ENCODE results near the gene PHACTR2. TPM values are rescaled to one million over a fixed set of nuclear protein-coding genes. Genes with fewer than 3 reads are reported as not detected.

PHACTR2 gene
- total and polyA plus RNA-seq, 9 donors = 19.5 to 66.5 (median 34.4) TPM

GRCh38 chr6:143673669-143674068 lies 4.1 kb upstream of the PHACTR2 start:
- DNase-seq = peak; percentile 93
- no peaks in the 10 kb centered on the region for H3K27me3 ChIP-seq (ENCODE audit: control insufficient read depth, insufficient read depth, low read length)
- H3K36me3 ChIP-seq (ENCODE audit: control insufficient read depth, insufficient read depth, low read length) = no peaks in the 10 kb centered on the region
- peak overlapping the region; percentile 98 for H3K27ac ChIP-seq (ENCODE audit: low read length)
- WGBS (ENCODE audit: insufficient coverage) = no CpG with 5 or more reads among the region's 4 CpGs
- no peak overlapping the region for H3K4me3 ChIP-seq (ENCODE audit: low read length)
- no peaks in the 10 kb centered on the region for H3K9me3 ChIP-seq (replicated peaks; ENCODE audit: control insufficient read depth, low read depth, low read length)
- H3K4me1 ChIP-seq (ENCODE audit: control insufficient read depth, insufficient read depth, low read length) = peaks cover 9% of the 10 kb centered on the region

DNA sequence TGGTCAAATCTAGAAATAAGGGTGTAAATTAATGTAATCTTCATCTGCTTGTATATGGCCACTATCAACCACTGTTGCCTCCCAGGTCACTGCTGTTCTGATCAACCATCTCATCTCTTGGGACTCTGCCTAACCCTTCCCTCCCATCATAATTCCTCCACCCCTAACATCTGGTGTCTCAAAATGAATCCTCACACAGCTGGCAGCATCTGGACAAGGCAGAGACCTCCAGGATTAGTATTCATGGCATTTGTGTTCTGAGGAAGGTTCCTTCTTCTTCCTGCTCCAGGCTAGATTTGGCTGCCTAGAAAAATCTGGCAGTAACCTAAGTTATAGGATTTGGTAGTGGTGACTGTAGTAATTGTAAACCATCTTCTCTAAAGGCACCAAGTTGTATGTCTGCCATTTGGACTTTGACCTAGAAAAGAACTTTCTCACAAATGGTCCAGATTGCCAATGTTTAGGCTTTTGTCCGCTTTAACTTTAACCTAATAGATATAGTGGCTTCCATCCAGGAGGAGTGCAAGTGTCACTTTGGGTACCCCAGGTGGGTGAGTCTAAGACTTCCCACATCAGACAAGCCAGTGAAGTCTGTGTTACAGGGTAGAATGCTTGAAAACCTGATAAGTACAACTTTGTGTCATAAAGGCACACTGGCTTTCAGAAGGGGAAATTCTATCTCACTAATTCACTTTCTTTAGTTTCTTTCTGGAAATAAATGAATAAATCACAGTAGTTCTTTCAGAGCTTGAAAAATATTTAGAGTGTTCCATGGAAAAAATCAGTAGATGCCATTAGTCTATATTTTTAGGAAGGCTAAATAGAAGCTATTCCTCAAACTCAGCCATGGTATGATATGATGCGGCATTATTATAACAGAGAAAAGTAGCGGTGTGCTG lies 3.0 kb upstream of the PHACTR2 start:
- no peaks in the 10 kb centered on the region for H3K9me3 ChIP-seq (replicated peaks; ENCODE audit: control insufficient read depth, low read depth, low read length)
- peaks cover 9% of the 10 kb centered on the region for H3K4me1 ChIP-seq (ENCODE audit: control insufficient read depth, insufficient read depth, low read length)
- no CpG with 5 or more reads among the region's 3 CpGs for WGBS (ENCODE audit: insufficient coverage)
- peak overlapping the region; percentile 98 for H3K27ac ChIP-seq (ENCODE audit: low read length)
- H3K36me3 ChIP-seq (ENCODE audit: control insufficient read depth, insufficient read depth, low read length) = no peaks in the 10 kb centered on the region
- no peaks in the 10 kb centered on the region for H3K27me3 ChIP-seq (ENCODE audit: control insufficient read depth, insufficient read depth, low read length)
- no peak overlapping the region for H3K4me3 ChIP-seq (ENCODE audit: low read length)
- DNase-seq = peak; percentile 78

GRCh38 chr6:143675382-143675900 lies 2.3 kb upstream of the PHACTR2 start:
- no peaks in the 10 kb centered on the region for H3K9me3 ChIP-seq (replicated peaks; ENCODE audit: control insufficient read depth, low read depth, low read length)
- no peaks in the 10 kb centered on the region for H3K36me3 ChIP-seq (ENCODE audit: control insufficient read depth, insufficient read depth, low read length)
- H3K4me1 ChIP-seq (ENCODE audit: control insufficient read depth, insufficient read depth, low read length) = peaks cover 9% of the 10 kb centered on the region
- H3K4me3 ChIP-seq (ENCODE audit: low read length) = no peak overlapping the region
- DNase-seq = no peak
- no peaks in the 10 kb centered on the region for H3K27me3 ChIP-seq (ENCODE audit: control insufficient read depth, insufficient read depth, low read length)
- H3K27ac ChIP-seq (ENCODE audit: low read length) = peak overlapping the region; percentile 98

DNA sequence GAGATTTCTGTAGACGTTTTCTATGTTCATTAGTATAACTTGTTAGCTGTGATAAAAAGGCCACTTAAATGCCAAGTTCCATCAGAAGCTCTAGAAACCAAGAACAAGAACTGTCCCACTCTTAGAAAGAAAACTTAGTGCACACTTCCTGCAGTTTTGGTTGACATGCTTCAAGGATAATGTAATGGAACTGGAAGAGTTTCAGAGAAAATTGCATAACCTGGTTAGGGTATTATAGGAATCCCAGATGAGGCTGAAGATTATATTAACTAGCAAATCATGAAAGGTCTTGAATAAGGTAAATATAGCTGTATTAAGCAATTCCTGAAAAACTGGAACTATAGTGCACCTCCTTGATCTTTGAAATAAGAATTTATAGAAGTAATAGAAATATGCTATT lies 1.8 kb upstream of the PHACTR2 start:
- Histone ChIP-seq H3K4me1 (ENCODE audit: control insufficient read depth, insufficient read depth, low read length) (peaks cover 9% of the 10 kb centered on the region), H3K27me3 (ENCODE audit: control insufficient read depth, insufficient read depth, low read length) (no peaks in the 10 kb centered on the region), H3K27ac (ENCODE audit: low read length) (peak overlapping the region; percentile 98), H3K9me3 (replicated peaks; ENCODE audit: control insufficient read depth, low read depth, low read length) (no peaks in the 10 kb centered on the region), H3K36me3 (ENCODE audit: control insufficient read depth, insufficient read depth, low read length) (no peaks in the 10 kb centered on the region), H3K4me3 (ENCODE audit: low read length) (no peak overlapping the region)
- WGBS (ENCODE audit: insufficient coverage) = no CpG with 5 or more reads among the region's 1 CpG
- peak; percentile 92 for DNase-seq

DNA sequence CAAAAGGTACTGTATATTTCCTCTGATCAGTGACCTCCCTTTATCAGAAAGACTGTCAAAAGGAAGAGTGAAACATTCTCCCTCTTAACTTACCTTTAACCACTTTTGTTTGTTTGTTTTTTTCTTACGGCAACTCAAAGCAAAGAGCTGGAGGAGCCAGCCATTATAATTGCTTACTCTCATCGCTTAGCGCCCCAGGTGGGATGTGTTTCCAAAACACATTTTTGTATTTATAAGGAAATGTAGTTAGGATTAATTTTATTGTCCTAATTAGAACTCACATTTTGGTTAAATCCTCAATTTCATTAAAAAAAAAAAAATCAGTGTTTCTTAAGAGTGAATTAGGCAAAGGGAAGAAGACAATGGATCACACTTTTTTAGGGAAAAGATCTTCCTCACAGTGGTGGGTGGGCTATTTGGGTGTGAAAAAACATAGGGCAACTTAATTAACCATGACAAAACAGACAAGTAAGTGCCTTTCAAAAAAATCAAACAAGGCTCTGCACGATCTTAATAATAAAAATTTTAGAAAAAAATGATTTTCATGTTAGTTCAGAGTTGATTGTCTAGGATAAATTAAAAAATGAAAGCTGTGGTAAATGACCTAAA lies 1.2 kb upstream of the PHACTR2 start:
- DNase-seq = peak; percentile 46
- no peak overlapping the region for H3K4me3 ChIP-seq (ENCODE audit: low read length)
- WGBS (ENCODE audit: insufficient coverage) = no CpG with 5 or more reads among the region's 4 CpGs
- no peaks in the 10 kb centered on the region for H3K9me3 ChIP-seq (replicated peaks; ENCODE audit: control insufficient read depth, low read depth, low read length)
- peak overlapping the region; percentile 98 for H3K27ac ChIP-seq (ENCODE audit: low read length)
- H3K36me3 ChIP-seq (ENCODE audit: control insufficient read depth, insufficient read depth, low read length) = no peaks in the 10 kb centered on the region
- H3K27me3 ChIP-seq (ENCODE audit: control insufficient read depth, insufficient read depth, low read length) = no peaks in the 10 kb centered on the region
- H3K4me1 ChIP-seq (ENCODE audit: control insufficient read depth, insufficient read depth, low read length) = peaks cover 9% of the 10 kb centered on the region

DNA sequence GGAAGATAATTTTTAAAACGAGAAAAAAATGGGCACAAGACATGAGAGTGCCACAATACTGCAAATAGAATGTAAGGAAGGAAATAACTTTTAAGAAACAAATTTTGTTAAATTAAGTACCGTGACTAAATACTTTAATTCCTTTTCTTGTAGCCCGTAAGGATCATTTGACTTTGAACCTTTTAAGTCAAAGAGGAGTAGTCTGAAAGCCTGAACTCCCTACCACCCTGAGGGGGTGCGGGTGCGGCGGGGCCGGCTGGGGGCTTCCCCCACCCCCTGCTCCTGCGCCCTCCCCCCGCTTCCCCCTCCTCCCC lies 231 bp upstream of the PHACTR2 start:
- Histone ChIP-seq H3K4me1 (ENCODE audit: control insufficient read depth, insufficient read depth, low read length) (peaks cover 9% of the 10 kb centered on the region), H3K27ac (ENCODE audit: low read length) (peak overlapping the region; percentile 98), H3K4me3 (ENCODE audit: low read length) (peak overlapping the region; percentile 62), H3K27me3 (ENCODE audit: control insufficient read depth, insufficient read depth, low read length) (peaks cover 2% of the 10 kb centered on the region), H3K36me3 (ENCODE audit: control insufficient read depth, insufficient read depth, low read length) (peaks cover 2% of the 10 kb centered on the region), H3K9me3 (replicated peaks; ENCODE audit: control insufficient read depth, low read depth, low read length) (peaks cover 3% of the 10 kb centered on the region)
- DNase-seq = no peak
- WGBS (ENCODE audit: insufficient coverage) = no CpG with 5 or more reads among the region's 9 CpGs

- peak; percentile 70 for DNase-seq
- peaks cover 7% of the 10 kb centered on the region for H3K4me1 ChIP-seq (ENCODE audit: control insufficient read depth, insufficient read depth, low read length)
Measured at GRCh38 chr6:143679041-143679440, 1.3 kb downstream of the PHACTR2 start.

DNA sequence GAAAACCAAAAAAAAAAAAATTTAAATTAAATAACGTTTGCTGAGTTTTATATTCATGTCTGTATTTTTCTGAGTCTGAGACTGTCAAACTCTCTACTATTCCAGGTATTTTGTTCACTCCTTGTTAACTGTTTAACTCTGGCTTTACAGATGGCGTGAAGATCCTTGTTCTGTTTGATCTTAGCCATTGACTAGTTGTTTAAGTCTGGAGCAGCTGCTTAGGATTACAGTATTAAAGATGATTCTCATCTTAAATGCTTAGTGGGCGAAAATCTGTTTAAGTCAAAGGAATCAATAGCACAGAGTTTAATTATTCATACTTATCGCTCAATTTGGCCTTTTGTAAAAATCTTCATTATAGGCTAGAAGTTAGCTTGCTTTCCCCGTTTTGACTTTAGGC lies 2.4 kb downstream of the PHACTR2 start:
- WGBS (ENCODE audit: insufficient coverage) = no CpG with 5 or more reads among the region's 5 CpGs
- Histone ChIP-seq H3K36me3 (ENCODE audit: control insufficient read depth, insufficient read depth, low read length) (peaks cover 2% of the 10 kb centered on the region), H3K4me3 (ENCODE audit: low read length) (peak overlapping the region; percentile 62), H3K4me1 (ENCODE audit: control insufficient read depth, insufficient read depth, low read length) (no peaks in the 10 kb centered on the region), H3K27ac (ENCODE audit: low read length) (peak overlapping the region; percentile 98), H3K9me3 (replicated peaks; ENCODE audit: control insufficient read depth, low read depth, low read length) (peaks cover 12% of the 10 kb centered on the region), H3K27me3 (ENCODE audit: control insufficient read depth, insufficient read depth, low read length) (peaks cover 2% of the 10 kb centered on the region)
- peak; percentile 68 for DNase-seq

More at GRCh38 chr6:143679041-143679440, 1.3 kb downstream of the PHACTR2 start:
- Histone ChIP-seq H3K36me3 (ENCODE audit: control insufficient read depth, insufficient read depth, low read length) (peaks cover 2% of the 10 kb centered on the region), H3K9me3 (replicated peaks; ENCODE audit: control insufficient read depth, low read depth, low read length) (peaks cover 12% of the 10 kb centered on the region), H3K27ac (ENCODE audit: low read length) (peak overlapping the region; percentile 98), H3K27me3 (ENCODE audit: control insufficient read depth, insufficient read depth, low read length) (peaks cover 2% of the 10 kb centered on the region), H3K4me3 (ENCODE audit: low read length) (peak overlapping the region; percentile 62)
- no CpG with 5 or more reads among the region's 3 CpGs for WGBS (ENCODE audit: insufficient coverage)

GRCh38 chr6:143682805-143683204 lies 5.0 kb downstream of the PHACTR2 start:
- H3K27ac ChIP-seq (ENCODE audit: low read length) = no peak overlapping the region
- H3K36me3 ChIP-seq (ENCODE audit: control insufficient read depth, insufficient read depth, low read length) = peaks cover 2% of the 10 kb centered on the region
- H3K4me3 ChIP-seq (ENCODE audit: low read length) = no peak overlapping the region
- DNase-seq = no peak
- H3K27me3 ChIP-seq (ENCODE audit: control insufficient read depth, insufficient read depth, low read length) = peaks cover 2% of the 10 kb centered on the region
- WGBS (ENCODE audit: insufficient coverage) = no CpG with 5 or more reads among the region's 3 CpGs
- peaks cover 2% of the 10 kb centered on the region for H3K4me1 ChIP-seq (ENCODE audit: control insufficient read depth, insufficient read depth, low read length)
- peaks cover 12% of the 10 kb centered on the region for H3K9me3 ChIP-seq (replicated peaks; ENCODE audit: control insufficient read depth, low read depth, low read length)

DNA sequence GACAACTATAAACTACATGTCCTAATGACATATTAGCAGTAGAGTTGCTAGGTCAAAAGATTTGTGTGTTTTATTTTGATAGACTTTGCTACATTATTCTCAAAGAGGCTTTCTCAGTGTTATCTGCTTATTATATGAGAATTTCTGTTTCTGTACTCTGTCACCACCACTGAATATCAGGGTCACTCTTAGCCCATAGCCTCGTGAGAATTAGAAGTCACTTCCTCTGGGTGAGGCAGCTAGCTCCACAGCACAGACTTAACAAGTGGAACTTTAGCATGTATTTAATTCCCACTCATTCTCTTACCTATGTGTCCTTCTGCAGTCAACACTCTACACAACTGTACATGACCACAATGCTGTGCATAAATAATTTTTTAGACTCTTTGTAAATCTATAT lies 6.7 kb downstream of the PHACTR2 start:
- Histone ChIP-seq H3K27me3 (ENCODE audit: control insufficient read depth, insufficient read depth, low read length) (peaks cover 2% of the 10 kb centered on the region), H3K9me3 (replicated peaks; ENCODE audit: control insufficient read depth, low read depth, low read length) (peaks cover 12% of the 10 kb centered on the region), H3K27ac (ENCODE audit: low read length) (no peak overlapping the region), H3K4me1 (ENCODE audit: control insufficient read depth, insufficient read depth, low read length) (peaks cover 12% of the 10 kb centered on the region), H3K36me3 (ENCODE audit: control insufficient read depth, insufficient read depth, low read length) (peaks cover 7% of the 10 kb centered on the region), H3K4me3 (ENCODE audit: low read length) (no peak overlapping the region)
- DNase-seq = no peak
- WGBS (ENCODE audit: insufficient coverage) = 75% methylated on average over 1 of the region's 1 CpG
